PC-3 (cell line): ENCODE results near the gene MPO. TPM values are rescaled to one million over a fixed set of nuclear protein-coding genes. Genes with fewer than 3 reads are reported as not detected.

ENCODE experiments used
- ATAC-seq: fragments of 200-7000 bp; cut with Tn5 transposase; 2 replicates; pipeline ENCODE4 v1.9.1; 2020; ENCODE audit warnings: mild to moderate bottlenecking, moderate library complexity
- BruUV-seq: library from RNA; stranded (reverse); fragments of 400-500 nt; replicated peaks from 2 replicates; lab custom pipeline; 2021; lab: Mats Ljungman, UMichigan
- CTCF ChIA-PET: fragments of 300-600 bp; sonication (Branson Sonifier 250); formaldehyde crosslinking; loops from one replicate; lab custom pipeline; 2022; ENCODE audit warnings: antibody characterized with exemption; lab: Charles Lee
- POLR2A ChIA-PET: fragments of 300-600 bp; sonication (Branson Sonifier 250); formaldehyde crosslinking; loops from one replicate; lab custom pipeline; 2022; ENCODE audit warnings: antibody characterized with exemption; ENCODE audit not compliant: unreplicated experiment; lab: Charles Lee
- DNase-seq: peaks from one replicate; pipeline ENCODE4 v3.0.0-alpha.2; 2015
- H2AFZ ChIP-seq: fragments of 300-600 bp; sonication (generic); 2 replicates; pipeline ENCODE4 v1.6.0; 2016; ENCODE audit warnings: antibody characterized with exemption, low read length
- H3F3A ChIP-seq: fragments of 300-600 bp; sonication (generic); one replicate; pipeline ENCODE4 v1.6.0; 2017; ENCODE audit warnings: antibody characterized with exemption, low read length, control low read depth, mild to moderate bottlenecking; ENCODE audit not compliant: unreplicated experiment
- H3K27ac ChIP-seq: fragments of 300-600 bp; sonication (generic); 2 replicates; pipeline ENCODE4 v1.5.1; 2016; ENCODE audit warnings: mild to moderate bottlenecking, low read length
- H3K27me3 ChIP-seq: fragments of 300-600 bp; sonication (generic); 2 replicates; pipeline ENCODE4 v1.6.1; 2016; ENCODE audit warnings: low read length, mixed read lengths
- H3K36me3 ChIP-seq: fragments of 300-600 bp; sonication (generic); 2 replicates; pipeline ENCODE4 v1.6.1; 2016; ENCODE audit warnings: low read depth, mixed run types, low read length, mixed read lengths
- H3K4me1 ChIP-seq: fragments of 300-600 bp; sonication (generic); 2 replicates; pipeline ENCODE4 v1.5.1; 2016; ENCODE audit warnings: low read length; ENCODE audit not compliant: insufficient read depth
- H3K4me2 ChIP-seq: fragments of 300-600 bp; sonication (generic); 2 replicates; pipeline ENCODE4 v1.6.0; 2016; ENCODE audit warnings: low read length
- H3K4me3 ChIP-seq: fragments of 300-600 bp; sonication (generic); 2 replicates; pipeline ENCODE4 v1.5.1; 2016; ENCODE audit warnings: mild to moderate bottlenecking, low read length, mixed read lengths
- H3K79me2 ChIP-seq: fragments of 300-600 bp; sonication (generic); 2 replicates; pipeline ENCODE4 v1.6.1; 2017; ENCODE audit warnings: low read length, mixed read lengths
- H3K9ac ChIP-seq: fragments of 300-600 bp; sonication (generic); 2 replicates; pipeline ENCODE4 v1.6.0; 2016; ENCODE audit warnings: mild to moderate bottlenecking, low read length
- H3K9me2 ChIP-seq: fragments of 300-600 bp; sonication (generic); replicated peaks from 2 replicates; pipeline ENCODE4 v1.6.1; 2016; ENCODE audit warnings: mixed run types, low read length, mixed read lengths
- H3K9me3 ChIP-seq: fragments of 300-600 bp; sonication (generic); 2 replicates; pipeline ENCODE4 v1.6.1; 2016; ENCODE audit warnings: low read length, mixed read lengths
- H4K20me1 ChIP-seq: fragments of 300-600 bp; sonication (generic); 2 replicates; pipeline ENCODE4 v1.6.1; 2016; ENCODE audit warnings: low read length, mixed read lengths
- CTCF ChIP-seq: fragments of 300-600 bp; sonication (generic); conservative IDR thresholded peaks from 2 replicates; pipeline ENCODE4 v1.5.1; 2017; ENCODE audit warnings: antibody characterized with exemption, low read depth, mild to moderate bottlenecking, low read length
- EZH2 ChIP-seq: fragments of 300-600 bp; sonication (generic); IDR thresholded peaks from one replicate; pipeline ENCODE4 v1.6.1; 2017; ENCODE audit warnings: antibody characterized with exemption, mild to moderate bottlenecking, low read length; ENCODE audit not compliant: unreplicated experiment
- EZH2phosphoT487 ChIP-seq: fragments of 300-600 bp; sonication (generic); IDR thresholded peaks from 2 replicates; pipeline ENCODE4 v1.6.1; 2018; ENCODE audit warnings: mild to moderate bottlenecking, antibody characterized with exemption, low read length, borderline replicate concordance
- intact Hi-C: fragments of 100-400 bp; cut with micrococcal nuclease; formaldehyde crosslinking; loops from 2 replicates; pipeline ENCODE4 v1.9.0; 2023
- total RNA-seq: library from RNA; depleted of rRNA; stranded (reverse); fragments of >200 nt; gene quantifications from 2 replicates; pipeline ENCODE4 v1.2.3, GENCODE V29; 2014

MPO gene
- total RNA-seq, 1 experiment from 2014 or later = not detected

- CTCF ChIA-PET = no interaction called here
- no TSS peak for BruUV-seq
- intact Hi-C loops = no loop called here
- Histone ChIP-seq H4K20me1 (no peaks in the 10 kb centered on the region), H3K9me2 (no peaks in the 10 kb centered on the region), H3K36me3 (no peaks in the 10 kb centered on the region), H3K27me3 (peaks cover 51% of the 10 kb centered on the region), H3K4me2 (no peak overlapping the region), H3K4me1 (peaks cover 7% of the 10 kb centered on the region; the same call in 1 of the 2 replicates), H3K9ac (no peak overlapping the region), H3K27ac (no peak overlapping the region), H3K4me3 (no peak overlapping the region), H2AFZ (no peak overlapping the region), H3K79me2 (no peaks in the 10 kb centered on the region), H3F3A (no peaks in the 10 kb centered on the region), H3K9me3 (no peaks in the 10 kb centered on the region)
- POLR2A ChIA-PET = interaction anchor here (0.6 kb wide), 1 partner anchor 216 kb away, joined by 4 read pairs; no protein-coding TSS in a partner anchor
- peak; percentile 33 for ATAC-seq
- peak; percentile 54 for DNase-seq
- no peak for TF ChIP-seq CTCF
- TF ChIP-seq EZH2phosphoT487 = no peak
- no peak for TF ChIP-seq EZH2
These were observed 38.5 kb downstream of the MPO start for GRCh38 chr17:58242171-58242784.

GRCh38 chr17:58239987-58240386 is 40.7 kb downstream of the MPO start:
- H3F3A ChIP-seq = no peaks in the 10 kb centered on the region
- TF ChIP-seq EZH2 = no peak
- TF ChIP-seq EZH2phosphoT487 = no peak
- TF ChIP-seq CTCF = no peak
- H3K27me3 ChIP-seq = peaks cover 73% of the 10 kb centered on the region
- H3K9me2 ChIP-seq = no peaks in the 10 kb centered on the region
- peaks cover 7% of the 10 kb centered on the region; the same call in 1 of the 2 replicates for H3K4me1 ChIP-seq
- H3K4me3 ChIP-seq = no peak overlapping the region
- H3K4me2 ChIP-seq = no peak overlapping the region
- no peak overlapping the region for H3K27ac ChIP-seq
- ATAC-seq (no peak), DNase-seq (no peak)
- no peaks in the 10 kb centered on the region for H4K20me1 ChIP-seq
- H3K9ac ChIP-seq = no peak overlapping the region
- no peaks in the 10 kb centered on the region for H3K79me2 ChIP-seq
- intact Hi-C loops = no loop called here
- no peaks in the 10 kb centered on the region for H3K36me3 ChIP-seq
- ChIA-PET CTCF (no interaction called here), POLR2A (no interaction called here)
- H2AFZ ChIP-seq = no peak overlapping the region
- no peaks in the 10 kb centered on the region for H3K9me3 ChIP-seq
- BruUV-seq = no TSS peak

GRCh38 chr17:58238147-58238634 is 42.5 kb downstream of the MPO start, which contains the start of gene LPO:
Gene LPO, plus strand, starts transcription at chr17:58238584. Its CDS starts 4,396 bp downstream, at chr17:58242980.
- DNase-seq (no peak), ATAC-seq (no peak)
- H3K4me1 ChIP-seq = peaks cover 7% of the 10 kb centered on the region; the same call in 1 of the 2 replicates
- H2AFZ ChIP-seq = no peak within 1 kb of the TSS
- intact Hi-C loops = no loop called here
- TF ChIP-seq EZH2phosphoT487 (no peak), EZH2 (no peak), CTCF (no peak)
- peaks cover 77% of the 10 kb centered on the region for H3K27me3 ChIP-seq
- no peak within 1 kb of the TSS for H3K4me2 ChIP-seq
- ChIA-PET POLR2A (no interaction called here), CTCF (no interaction called here)
- H3K79me2 ChIP-seq = no peaks in the 10 kb centered on the region
- no peaks in the 10 kb centered on the region for H4K20me1 ChIP-seq
- no peaks in the 10 kb centered on the region for H3K36me3 ChIP-seq
- no peak within 1 kb of the TSS for H3K27ac ChIP-seq
- H3K9ac ChIP-seq = no peak within 1 kb of the TSS
- H3K9me2 ChIP-seq = no peaks in the 10 kb centered on the region
- no peaks in the 10 kb centered on the region for H3F3A ChIP-seq
- BruUV-seq = no TSS peak
- no peak within 1 kb of the TSS for H3K4me3 ChIP-seq
- no peaks in the 10 kb centered on the region for H3K9me3 ChIP-seq
